ENCODE data around the gene TXNRD1. TPM values are rescaled to one million over a fixed set of nuclear protein-coding genes. Genes with fewer than 3 reads are reported as not detected.

Gene TXNRD1
- total RNA-seq, 2 experiments from 2014 or later, result 82.7 to 82.8 TPM

- POLR2A ChIA-PET, result no interaction called here
- Mint-ChIP-seq H3K4me1 (ENCODE audit: low read depth) (peaks cover 1% of the 10 kb centered on the region), H3K27me3 (no peaks in the 10 kb centered on the region), H3K36me3 (peaks cover 16% of the 10 kb centered on the region), H3K27ac (no peak overlapping the region), H3K4me3 (no peak overlapping the region), H3K9me3 (no peaks in the 10 kb centered on the region)
- intact Hi-C loops (cut with micrococcal nuclease), result no loop called here
- DNase-seq, result no peak
- CTCF ChIA-PET, result interaction anchor here (0.7 to 1.0 kb wide), 2 partner anchors 153 to 154 kb away, joined by 3 read pairs; no protein-coding TSS in a partner anchor
Measured at GRCh38 chr12:104353012-104353981, 137.7 kb downstream of the TXNRD1 start.

- ChIA-PET POLR2A (no interaction called here), CTCF (no interaction called here)
- no peaks in the 10 kb centered on the region for H3K9me3 Mint-ChIP-seq
- H3K27me3 Mint-ChIP-seq, result no peaks in the 10 kb centered on the region
- DNase-seq, result no peak
- peaks cover 10% of the 10 kb centered on the region for H3K36me3 Mint-ChIP-seq
- H3K27ac Mint-ChIP-seq, result no peak overlapping the region
- intact Hi-C loops (cut with micrococcal nuclease), result no loop called here
- H3K4me3 Mint-ChIP-seq, result no peak overlapping the region
- peaks cover 2% of the 10 kb centered on the region for H3K4me1 Mint-ChIP-seq (ENCODE audit: low read depth)
Measured at GRCh38 chr12:104354167-104354867, 138.7 kb downstream of the TXNRD1 start.

GRCh38 chr12:104354868-104355570 is 139.4 kb downstream of the TXNRD1 start:
- peaks cover 2% of the 10 kb centered on the region for H3K4me1 Mint-ChIP-seq (ENCODE audit: low read depth)
- peaks cover 6% of the 10 kb centered on the region for H3K36me3 Mint-ChIP-seq
- H3K9me3 Mint-ChIP-seq, result no peaks in the 10 kb centered on the region
- CTCF ChIA-PET, result no interaction called here
- DNase-seq, result no peak
- intact Hi-C loops (cut with micrococcal nuclease), result no loop called here
- POLR2A ChIA-PET, result no interaction called here
- H3K27me3 Mint-ChIP-seq, result no peaks in the 10 kb centered on the region
- no peak overlapping the region for H3K4me3 Mint-ChIP-seq
- H3K27ac Mint-ChIP-seq, result no peak overlapping the region

GRCh38 chr12:104355630-104356029 is 140.1 kb downstream of the TXNRD1 start:
- ChIA-PET POLR2A (no interaction called here), CTCF (no interaction called here)
- intact Hi-C loops (cut with micrococcal nuclease), result no loop called here
- Mint-ChIP-seq H3K27ac (no peak overlapping the region), H3K9me3 (no peaks in the 10 kb centered on the region), H3K4me3 (no peak overlapping the region), H3K36me3 (peaks cover 6% of the 10 kb centered on the region), H3K4me1 (ENCODE audit: low read depth) (peaks cover 2% of the 10 kb centered on the region), H3K27me3 (no peaks in the 10 kb centered on the region)
- DNase-seq, result no peak

GRCh38 chr12:104356231-104357115 is 140.9 kb downstream of the TXNRD1 start:
- ChIA-PET CTCF (no interaction called here), POLR2A (no interaction called here)
- no peak overlapping the region for H3K4me3 Mint-ChIP-seq
- no peaks in the 10 kb centered on the region for H3K27me3 Mint-ChIP-seq
- no peak overlapping the region for H3K27ac Mint-ChIP-seq
- DNase-seq, result no peak
- peaks cover 2% of the 10 kb centered on the region for H3K4me1 Mint-ChIP-seq (ENCODE audit: low read depth)
- H3K36me3 Mint-ChIP-seq, result no peaks in the 10 kb centered on the region
- intact Hi-C loops (cut with micrococcal nuclease), result no loop called here
- H3K9me3 Mint-ChIP-seq, result no peaks in the 10 kb centered on the region

- intact Hi-C loops (cut with micrococcal nuclease), result no loop called here
- H3K4me1 Mint-ChIP-seq (ENCODE audit: low read depth), result peaks cover 2% of the 10 kb centered on the region
- CTCF ChIA-PET, result interaction anchor here (0.7 to 2.2 kb wide), 5 partner anchors 15 to 538 kb away, joined by 3 to 11 read pairs (median 4); no protein-coding TSS in a partner anchor
Measured at GRCh38 chr12:104357421-104357952, 141.9 kb downstream of the TXNRD1 start.

GRCh38 chr12:104358353-104359003 is 142.9 kb downstream of the TXNRD1 start:
- peaks cover 2% of the 10 kb centered on the region for H3K4me1 Mint-ChIP-seq (ENCODE audit: low read depth)
- CTCF ChIA-PET, result interaction anchor here (0.6 to 2.5 kb wide), 15 partner anchors 14 to 537 kb away, joined by 3 to 14 read pairs (median 3); no protein-coding TSS in a partner anchor
- no peaks in the 10 kb centered on the region for H3K9me3 Mint-ChIP-seq
- intact Hi-C loops (cut with micrococcal nuclease), result loop anchor here (1.0 to 2.0 kb wide), 3 partner anchors 143 to 480 kb away; partner anchors contain the start of gene TXNRD1
- no peak overlapping the region for H3K4me3 Mint-ChIP-seq
- DNase-seq, result peak; percentile 79
- no peaks in the 10 kb centered on the region for H3K27me3 Mint-ChIP-seq
- no peak overlapping the region for H3K27ac Mint-ChIP-seq
- POLR2A ChIA-PET, result no interaction called here
- no peaks in the 10 kb centered on the region for H3K36me3 Mint-ChIP-seq

More at GRCh38 chr12:104357421-104357952, 141.9 kb downstream of the TXNRD1 start:
- POLR2A ChIA-PET, result interaction anchor here (0.6 kb wide), 1 partner anchor 772 kb away, joined by 4 read pairs; no protein-coding TSS in a partner anchor
- Mint-ChIP-seq H3K36me3 (no peaks in the 10 kb centered on the region), H3K9me3 (no peaks in the 10 kb centered on the region), H3K4me3 (no peak overlapping the region), H3K27ac (no peak overlapping the region), H3K27me3 (no peaks in the 10 kb centered on the region)
- no peak for DNase-seq

- Mint-ChIP-seq H3K36me3 (no peaks in the 10 kb centered on the region), H3K27me3 (no peaks in the 10 kb centered on the region), H3K4me3 (no peak overlapping the region), H3K9me3 (no peaks in the 10 kb centered on the region), H3K4me1 (ENCODE audit: low read depth) (peaks cover 2% of the 10 kb centered on the region), H3K27ac (no peak overlapping the region)
- ChIA-PET CTCF (interaction anchor here (0.6 to 2.5 kb wide), 10 partner anchors 14 to 159 kb away, joined by 3 to 14 read pairs (median 4); no protein-coding TSS in a partner anchor), POLR2A (no interaction called here)
- intact Hi-C loops (cut with micrococcal nuclease), result loop anchor here (2.0 kb wide), 1 partner anchor 480 kb away; no protein-coding TSS in a partner anchor
- no peak for DNase-seq
Measured at GRCh38 chr12:104359216-104359615, 143.6 kb downstream of the TXNRD1 start.

- Mint-ChIP-seq H3K27ac (no peak overlapping the region), H3K27me3 (no peaks in the 10 kb centered on the region), H3K36me3 (no peaks in the 10 kb centered on the region), H3K4me3 (no peak overlapping the region), H3K4me1 (ENCODE audit: low read depth) (peaks cover 2% of the 10 kb centered on the region), H3K9me3 (no peaks in the 10 kb centered on the region)
- intact Hi-C loops (cut with micrococcal nuclease), result no loop called here
- CTCF ChIA-PET, result interaction anchor here (0.6 to 2.5 kb wide), 5 partner anchors 22 to 686 kb away, joined by 4 to 14 read pairs (median 6); no protein-coding TSS in a partner anchor
- DNase-seq, result no peak
- POLR2A ChIA-PET, result no interaction called here
Measured at GRCh38 chr12:104360157-104360556, 144.6 kb downstream of the TXNRD1 start.

- no peaks in the 10 kb centered on the region for H3K27me3 Mint-ChIP-seq
- ChIA-PET POLR2A (no interaction called here), CTCF (interaction anchor here (1.0 to 2.5 kb wide), 3 partner anchors 21 to 159 kb away, joined by 4 to 9 read pairs (median 6); no protein-coding TSS in a partner anchor)
- DNase-seq, result no peak
- H3K4me1 Mint-ChIP-seq (ENCODE audit: low read depth), result peaks cover 2% of the 10 kb centered on the region
- no peak overlapping the region for H3K27ac Mint-ChIP-seq
- H3K4me3 Mint-ChIP-seq, result no peak overlapping the region
- no peaks in the 10 kb centered on the region for H3K9me3 Mint-ChIP-seq
- intact Hi-C loops (cut with micrococcal nuclease), result no loop called here
- no peaks in the 10 kb centered on the region for H3K36me3 Mint-ChIP-seq
Measured at GRCh38 chr12:104360983-104361707, 145.6 kb downstream of the TXNRD1 start.

All from activated CD4-positive, alpha-beta memory T cell treated with anti-CD3 and anti-CD28 coated beads for 36 hours (primary cell).